ENCODE results near the gene GIMAP5.

The GIMAP5 gene

DNA sequence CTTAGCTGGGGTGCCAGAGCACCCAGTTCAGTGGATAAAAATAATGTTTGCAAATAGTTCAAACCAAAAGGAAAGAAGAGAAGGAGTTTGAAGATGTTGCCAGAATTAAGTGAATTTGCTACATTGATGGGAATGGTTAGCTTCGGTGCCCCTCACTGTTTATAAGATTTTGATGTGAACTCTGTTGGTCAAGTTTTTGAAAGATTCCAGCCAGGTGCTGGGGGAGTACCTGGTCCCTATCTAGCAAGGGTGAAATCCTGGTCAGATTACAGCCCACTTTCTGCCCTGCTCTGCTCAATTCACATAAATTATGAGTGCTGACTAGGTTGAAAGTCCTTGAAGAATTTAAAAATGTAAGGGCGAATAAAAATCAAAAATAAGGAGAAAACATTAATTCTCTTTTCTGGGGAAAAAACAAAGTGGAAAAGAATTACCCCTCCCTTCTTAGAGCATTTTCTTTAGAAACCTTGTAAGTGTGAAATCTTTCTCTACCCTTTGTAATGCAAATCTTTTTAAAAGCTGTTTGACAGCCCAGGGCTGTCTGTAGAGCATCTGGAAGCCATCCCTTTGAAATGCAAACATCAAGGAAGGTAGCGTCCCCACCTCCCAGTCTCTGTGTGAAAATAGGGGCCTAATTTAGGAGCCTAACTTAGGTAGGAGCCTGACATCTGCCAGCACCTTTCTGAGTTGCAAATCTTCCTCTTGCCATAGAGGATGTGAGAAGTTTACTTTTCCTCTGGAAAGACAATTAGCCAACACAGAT, 1.4 kb upstream of the GIMAP5 start:
- no peak for DNase-seq (ENCODE audit: low read depth in 2 of 2)

DNA sequence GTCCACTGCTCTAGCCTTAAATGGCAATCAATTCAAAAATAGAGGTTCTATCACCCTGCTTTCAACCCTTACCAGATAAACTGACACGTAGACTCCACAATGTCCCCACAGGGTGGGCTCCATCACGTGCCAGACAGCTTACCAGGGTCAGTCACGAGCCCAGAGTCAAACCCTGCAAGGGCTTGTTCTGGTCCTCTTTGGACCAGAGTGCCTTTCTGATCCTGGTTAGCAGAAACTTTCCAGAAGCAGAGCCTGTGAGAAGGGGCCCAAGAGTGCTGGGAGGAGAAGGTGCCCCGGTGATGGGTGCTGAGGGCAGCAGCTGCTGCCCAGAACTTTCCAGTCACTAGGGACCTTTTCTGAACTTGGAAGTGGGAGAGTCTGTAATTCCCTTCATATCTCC, 354 bp upstream of the GIMAP5 start:
- DNase-seq (ENCODE audit: low read depth in 2 of 2), result no peak

- no peak for DNase-seq (ENCODE audit: low read depth in 2 of 2)
Observed at GRCh38 chr7:150738092-150738491, 874 bp downstream of the GIMAP5 start.

DNA sequence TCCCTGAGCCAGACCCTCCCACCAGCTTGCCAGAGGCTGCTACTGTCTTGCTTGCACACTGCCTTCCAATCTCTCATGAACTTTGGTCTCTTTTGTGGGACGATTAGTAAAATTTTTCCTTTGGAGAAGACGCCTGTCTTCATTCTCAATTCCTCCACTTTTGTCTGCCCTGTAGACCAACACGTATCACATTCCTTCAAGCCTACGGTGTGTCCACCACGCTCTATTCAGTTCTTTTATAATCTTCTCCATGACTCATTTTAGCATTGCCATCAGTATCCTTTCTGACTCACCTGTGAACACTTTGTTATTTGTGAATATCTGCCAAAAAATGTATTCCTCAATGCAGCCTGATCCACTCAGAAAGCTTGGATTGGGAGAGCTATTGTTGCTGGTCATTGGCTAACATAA, 1.4 kb downstream of the GIMAP5 start:
- no peak for DNase-seq (ENCODE audit: low read depth in 2 of 2)

DNA sequence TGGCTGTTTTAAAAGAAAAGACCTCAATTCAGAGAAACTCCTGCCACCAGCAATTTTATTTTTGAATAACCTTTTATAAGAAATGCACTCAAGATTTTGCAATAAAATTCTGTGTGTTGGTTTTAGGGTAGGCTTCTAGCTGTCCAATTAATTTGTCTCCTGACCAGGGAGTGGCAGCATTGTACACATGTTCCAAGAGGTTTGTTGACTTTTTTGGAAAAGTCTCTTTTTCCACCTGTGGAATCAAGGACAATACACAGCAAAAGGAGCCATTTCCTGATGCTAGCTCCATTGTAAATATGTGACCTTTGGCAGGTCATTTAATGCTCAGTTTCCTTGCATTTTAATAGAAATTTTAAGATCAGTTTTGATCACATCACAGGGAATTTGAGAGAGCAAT, 1.8 kb downstream of the GIMAP5 start:
- no peak for DNase-seq (ENCODE audit: low read depth in 2 of 2)

DNA sequence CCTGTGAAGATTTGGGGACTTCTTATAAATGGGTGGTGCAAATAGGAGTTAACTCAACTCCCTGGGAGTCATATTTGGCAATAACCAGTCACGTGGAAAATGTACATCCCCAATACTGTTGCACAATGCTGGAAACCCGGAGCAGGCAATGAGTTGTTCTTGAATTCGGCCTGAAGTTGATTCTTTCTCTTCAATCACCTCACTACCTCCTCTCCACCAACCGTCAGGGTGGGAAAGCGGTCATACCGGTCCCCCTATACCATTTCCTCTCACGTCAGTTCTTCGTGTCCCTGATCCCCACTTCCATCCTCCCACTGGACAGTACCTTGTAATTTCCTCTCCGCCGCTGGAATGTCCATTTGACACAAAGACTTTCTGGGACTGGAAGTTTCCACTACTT, 2.8 kb downstream of the GIMAP5 start:
- no peak for DNase-seq (ENCODE audit: low read depth in 2 of 2)

- no peak for DNase-seq (ENCODE audit: low read depth in 2 of 2)
Observed at GRCh38 chr7:150742286-150742968, 5.2 kb downstream of the GIMAP5 start.

DNA sequence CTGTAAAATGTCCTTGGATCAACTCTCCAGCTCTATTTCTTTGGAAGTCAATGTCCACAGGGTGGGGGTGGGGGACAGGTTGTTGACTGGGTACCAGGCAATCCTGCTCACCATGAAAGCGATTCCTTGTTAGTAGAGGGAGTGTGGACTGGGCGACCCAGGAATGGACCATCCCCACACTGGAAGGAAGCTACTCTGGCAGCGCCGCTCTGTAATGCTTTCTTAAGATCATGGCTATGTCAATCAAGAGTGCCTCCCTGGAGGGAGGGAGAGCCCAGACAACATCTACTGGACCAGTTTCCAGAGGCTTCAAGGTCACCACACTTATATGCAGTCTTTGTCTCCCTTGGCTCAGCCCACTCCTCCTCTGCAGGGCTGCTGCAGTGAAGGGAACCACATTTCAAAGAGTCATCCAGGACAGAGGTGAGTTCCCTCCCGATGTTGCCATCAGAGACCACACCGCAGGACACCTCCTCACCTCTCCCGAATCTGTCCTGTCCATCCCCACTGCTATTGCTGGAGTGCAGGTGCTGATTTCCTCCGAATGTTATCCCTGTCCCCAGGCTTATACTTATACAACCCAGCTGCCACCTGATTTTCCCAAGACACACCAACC, 6.9 kb downstream of the GIMAP5 start:
- no peak for DNase-seq (ENCODE audit: low read depth in 2 of 2)

- DNase-seq (ENCODE audit: low read depth in 2 of 2), result no peak
Observed at GRCh38 chr7:150745086-150745485, 7.9 kb downstream of the GIMAP5 start.

DNA sequence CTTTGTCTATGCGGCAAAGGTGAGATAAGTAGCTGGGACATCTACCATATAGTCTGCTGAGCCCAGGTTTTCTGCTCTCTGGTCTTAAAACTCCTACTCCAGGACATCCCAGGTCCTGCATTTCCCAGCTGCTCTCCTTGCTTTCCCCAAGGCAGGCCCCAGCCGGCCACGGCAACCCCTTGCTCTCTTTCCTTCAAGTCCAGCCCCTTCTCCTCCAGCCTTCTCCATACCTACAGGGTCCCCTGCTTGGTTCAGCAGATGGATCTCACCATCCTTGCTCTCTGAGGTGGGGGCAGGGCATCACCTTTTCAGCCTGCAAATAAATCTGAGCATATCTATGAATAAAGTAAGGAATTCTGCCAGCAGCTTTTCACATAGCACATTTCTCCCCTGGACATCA, 8.7 kb downstream of the GIMAP5 start:
- no peak for DNase-seq (ENCODE audit: low read depth in 2 of 2)

DNA sequence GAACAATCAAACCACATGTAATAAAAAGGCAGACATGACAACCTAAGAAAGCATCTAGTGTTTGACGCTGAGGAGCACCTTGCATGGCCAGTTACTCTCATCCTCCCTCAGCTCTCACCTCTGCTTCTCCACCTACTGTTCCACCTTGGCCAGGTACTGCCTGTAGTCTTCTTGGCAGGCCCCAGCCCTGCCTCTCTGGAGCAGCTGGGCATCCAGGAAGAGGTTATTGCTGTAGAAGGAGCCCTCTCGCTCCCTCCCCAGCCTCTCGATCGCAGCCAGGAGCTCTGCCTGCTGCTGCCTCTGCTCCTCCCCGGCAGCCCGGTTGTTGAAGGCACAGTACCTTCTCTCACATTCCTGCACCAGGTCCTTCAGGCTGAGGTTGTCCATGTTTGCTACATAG, 9.7 kb downstream of the GIMAP5 start:
- DNase-seq (ENCODE audit: low read depth in 2 of 2), result no peak

DNA sequence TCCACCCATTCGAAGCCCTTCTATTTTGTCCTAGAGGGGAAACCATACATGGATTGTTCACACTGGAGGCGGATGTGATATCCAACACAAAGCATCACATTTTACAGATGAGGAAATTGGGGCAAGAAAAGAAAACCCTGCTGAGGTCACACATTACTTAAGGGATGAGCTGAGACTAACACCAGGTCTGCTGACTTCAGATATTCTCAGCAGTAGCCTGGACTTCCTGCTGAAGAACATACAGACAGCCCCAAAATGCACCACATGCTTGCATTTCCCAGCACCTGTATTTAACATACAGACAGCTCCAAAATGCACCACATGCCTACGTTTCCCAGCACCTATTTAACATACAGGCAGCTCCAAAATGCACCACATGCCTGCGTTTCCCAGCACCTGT, 11.2 kb downstream of the GIMAP5 start:
- DNase-seq (ENCODE audit: low read depth in 2 of 2), result no peak

GRCh38 chr7:150751702-150752101, 14.5 kb downstream of the GIMAP5 start:
- DNase-seq (ENCODE audit: low read depth in 2 of 2), result no peak

DNA sequence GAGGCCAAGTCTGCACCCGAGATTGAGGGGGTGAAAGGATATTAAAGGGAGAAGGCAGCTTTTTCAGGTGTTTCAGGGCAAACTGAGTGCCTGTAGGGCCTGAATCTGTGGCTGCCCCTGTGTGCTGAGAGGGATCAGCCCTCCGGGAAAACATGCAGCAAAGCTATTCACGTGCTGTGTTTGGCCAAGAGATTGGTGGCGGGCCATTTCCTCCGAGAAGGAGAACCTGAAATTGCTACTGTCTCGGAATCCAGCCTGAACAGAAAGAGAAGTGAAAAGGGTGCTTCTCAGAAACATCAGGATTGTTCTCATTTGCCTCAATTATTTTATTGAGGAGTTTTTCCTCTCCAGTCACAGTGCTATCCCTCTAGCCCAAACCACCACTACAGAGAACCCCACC, 16.0 kb downstream of the GIMAP5 start:
- DNase-seq (ENCODE audit: low read depth in 2 of 2), result no peak

DNA sequence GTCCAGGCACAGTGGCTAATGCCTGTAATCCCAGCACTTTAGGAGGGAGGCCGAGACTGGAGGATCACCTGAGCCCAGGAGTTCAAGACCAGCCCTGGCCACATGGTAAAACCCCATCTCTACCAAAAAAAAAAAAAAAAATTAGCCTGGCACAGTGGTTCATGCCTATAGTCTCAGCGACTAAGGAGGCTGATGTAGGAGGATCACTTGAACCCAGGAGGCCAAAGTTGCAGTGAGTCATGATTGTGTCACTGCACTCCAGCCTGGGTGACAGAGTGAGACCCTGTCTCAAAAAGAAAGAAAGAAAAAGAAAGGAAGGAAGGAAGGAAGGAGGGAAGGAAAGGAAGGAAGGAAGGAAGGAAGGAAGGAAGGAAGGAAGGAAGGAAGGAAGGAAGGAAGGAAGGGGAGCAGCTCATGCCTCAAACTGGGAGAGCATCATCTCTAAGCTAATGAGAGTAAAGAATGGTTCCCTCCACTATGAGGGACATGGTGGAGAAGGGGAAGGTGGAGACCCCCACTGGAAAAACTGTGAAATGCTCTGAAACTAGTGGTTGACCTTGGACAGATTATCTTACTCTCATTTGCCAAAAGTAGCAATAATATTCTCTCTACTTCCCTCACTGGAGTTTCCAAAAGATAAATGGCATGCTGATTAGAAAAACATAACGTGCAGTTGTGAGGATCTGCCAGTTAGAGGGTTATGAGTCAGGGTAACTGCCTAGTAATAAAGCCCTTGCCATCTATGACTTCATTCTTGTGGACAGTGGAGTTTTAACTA, 16.8 kb downstream of the GIMAP5 start:
- DNase-seq (ENCODE audit: low read depth in 2 of 2), result no peak

DNA sequence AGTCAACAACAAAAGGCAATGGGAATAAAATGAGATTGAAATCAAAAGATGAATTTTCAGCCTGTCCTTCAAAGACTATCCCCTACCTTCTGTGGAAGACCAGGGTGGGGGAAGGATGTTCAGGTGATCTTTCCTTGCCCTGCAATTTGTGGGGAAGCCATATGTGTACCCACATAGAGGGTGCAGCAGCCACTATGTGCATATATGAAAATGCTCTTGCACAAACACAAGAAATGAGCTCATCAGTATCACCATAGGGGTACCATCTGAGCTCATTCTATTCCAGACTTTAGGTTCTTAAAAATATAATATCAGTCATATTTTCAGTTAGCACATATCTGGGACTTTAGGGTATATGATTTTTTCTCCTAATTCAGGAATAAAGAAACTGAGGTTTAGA, 17.7 kb downstream of the GIMAP5 start:
- no peak for DNase-seq (ENCODE audit: low read depth in 2 of 2)

GRCh38 chr7:150755473-150756099, 18.4 kb downstream of the GIMAP5 start:
- peak in 1 of 2 donors; percentile 72 for DNase-seq (ENCODE audit: low read depth in 2 of 2)

- no peak for DNase-seq (ENCODE audit: low read depth in 2 of 2)
Observed at GRCh38 chr7:150756166-150756565, 18.9 kb downstream of the GIMAP5 start.

GRCh38 chr7:150756858-150757257, 19.6 kb downstream of the GIMAP5 start:
- no peak for DNase-seq (ENCODE audit: low read depth in 2 of 2)

DNA sequence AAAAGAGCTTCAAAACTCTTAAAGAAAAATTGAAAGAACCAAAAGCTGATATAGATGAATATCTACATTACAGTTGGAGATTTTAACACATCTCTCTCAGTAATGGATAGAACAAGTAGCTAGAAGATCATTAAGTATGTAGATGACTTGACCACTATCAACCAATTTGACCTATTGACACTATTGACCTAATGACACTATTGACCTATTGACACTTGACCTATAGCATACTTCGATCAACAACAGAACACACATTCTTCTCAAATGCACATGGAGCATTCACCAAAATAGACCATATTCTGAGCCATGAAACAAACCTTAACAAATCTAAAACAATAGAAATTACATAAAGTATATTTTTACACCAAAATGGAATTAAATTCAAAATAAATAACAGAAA, 22.3 kb downstream of the GIMAP5 start:
- DNase-seq (ENCODE audit: low read depth in 2 of 2), result no peak

GRCh38 chr7:150766334-150766709, 29.1 kb downstream of the GIMAP5 start:
- DNase-seq (ENCODE audit: low read depth in 2 of 2), result no peak

DNA sequence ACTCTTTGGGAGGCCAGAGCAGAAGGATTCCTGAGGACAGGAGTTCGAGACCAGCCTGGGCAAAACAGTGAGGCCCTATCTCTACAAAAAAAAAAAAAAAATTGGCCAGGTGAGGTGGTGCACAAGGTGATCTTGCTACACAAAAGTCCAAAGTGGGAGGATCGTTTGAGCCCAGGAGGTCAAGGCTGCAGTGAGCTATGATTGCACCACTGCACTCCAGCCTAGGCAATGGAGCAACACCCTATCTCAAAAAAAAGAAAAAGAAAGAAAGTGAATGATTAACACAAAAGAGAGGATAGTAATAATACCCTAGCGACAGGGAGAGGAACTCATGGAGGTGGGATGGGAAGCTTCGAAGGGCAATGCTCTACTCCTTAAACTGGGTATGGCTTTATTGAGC, 32.5 kb downstream of the GIMAP5 start:
- DNase-seq (ENCODE audit: low read depth in 2 of 2), result no peak
